ENCODE results near the gene GRHL1. TPM values are rescaled to one million over a fixed set of nuclear protein-coding genes. Genes with fewer than 3 reads are reported as not detected.
A peak's percentile ranks its signal among the peaks of the same experiment; 100 is the strongest.

GRHL1 gene
- total and polyA plus RNA-seq, 2 of the 4 experiments (the other 2 are of a cell fraction): 0.18 to 0.21 TPM

DNA sequence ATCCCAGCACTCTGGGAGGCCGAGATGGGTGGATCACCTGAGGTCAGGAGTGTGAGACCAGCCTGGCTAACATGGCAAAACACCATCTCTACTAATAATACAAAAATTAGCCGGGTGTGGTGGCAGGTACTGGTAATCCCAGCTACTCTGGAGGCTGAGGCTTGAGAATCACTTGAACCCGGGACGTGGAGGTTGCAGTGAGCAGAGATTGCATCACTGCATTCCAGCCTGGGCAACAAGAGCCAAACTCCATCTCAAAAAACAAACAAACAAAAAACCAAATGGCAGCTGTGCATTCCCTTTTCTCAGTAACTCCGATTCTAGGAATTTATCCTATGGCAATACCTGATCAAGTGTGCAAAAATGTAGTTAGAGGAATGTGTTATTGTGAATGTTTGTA, 4.7 kb upstream of the GRHL1 start:
- dilution Hi-C loops (cut with HindIII; ENCODE audit: low sequenced_read_pairs, unreplicated experiment): no loop called here
- H4K5ac ChIP-seq (ENCODE audit: low read depth, low read length): peak overlapping the region; percentile 39; the same call in 1 of the 2 replicates
- ChIA-PET POLR2A (ENCODE audit: unreplicated experiment) (no interaction called here), CTCF (interaction anchor here (1.1 to 1.4 kb wide), 3 partner anchors 37 to 133 kb away, joined by 3 to 6 read pairs (median 3); no protein-coding TSS in a partner anchor)
- peak overlapping the region in 1 of 2 experiments; percentile 8; a peak in 1 of 4 replicates for H4K8ac ChIP-seq (ENCODE audit: low read depth in 2 of 2, low read length in 2 of 2)
- peak overlapping the region; percentile 25; the same call in 1 of the 2 replicates for H3K27ac ChIP-seq (ENCODE audit: insufficient read depth, low read length)
- peaks cover 7% of the 10 kb centered on the region for H3K9me1 ChIP-seq (ENCODE audit: insufficient read depth, low read length)
- no peak overlapping the region for H3K56ac ChIP-seq (ENCODE audit: extremely low read depth, insufficient read depth, low read length)
- BruUV-seq (replicated peaks): no TSS peak
- H3K4me1 ChIP-seq (ENCODE audit: control insufficient read depth, insufficient read depth, low read length): peaks cover 11% of the 10 kb centered on the region
- H2BK15ac ChIP-seq (ENCODE audit: low read depth, low read length): no peak overlapping the region
- in situ Hi-C loops (cut with MboI; ENCODE audit: low sequenced_read_pairs): no loop called here
- H3K9me3 ChIP-seq (ENCODE audit: control insufficient read depth, insufficient read depth, low read length): no peaks in the 10 kb centered on the region
- intact Hi-C loops (cut with micrococcal nuclease): loop anchor here (10.0 kb wide), 1 partner anchor 98 kb away; the partner anchor contains the start of gene KLF11
- no peak overlapping the region for H4K91ac ChIP-seq (ENCODE audit: insufficient read depth, low read depth, low read length)
- H3K79me1 ChIP-seq (ENCODE audit: low read depth in 1 of 2, low read length in 2 of 2): no peaks in the 10 kb centered on the region
- H2BK5ac ChIP-seq (ENCODE audit: low read depth, low read length, poor library complexity, severe bottlenecking): no peak overlapping the region
- no peak overlapping the region for H3K4me3 ChIP-seq (ENCODE audit: insufficient read depth, low read depth, low read length)
- H3K9ac ChIP-seq (ENCODE audit: low read depth, low read length): no peak overlapping the region
- ATAC-seq (ENCODE audit: low read depth) (no peak), DNase-seq (no peak)
- no CpG with 5 or more reads among the region's 5 CpGs for WGBS, 2 experiments (ENCODE audit: extremely low coverage in 2 of 2, insufficient read length in 1 of 2)
- no peaks in the 10 kb centered on the region for H3K36me3 ChIP-seq (ENCODE audit: control insufficient read depth, insufficient read depth, low read length)
- H2BK120ac ChIP-seq (ENCODE audit: low read depth, low read length): peak overlapping the region; percentile 35; the same call in 1 of the 2 replicates
- H4K20me1 ChIP-seq (ENCODE audit: insufficient read depth, low read length): no peaks in the 10 kb centered on the region
- H2AFZ ChIP-seq (replicated peaks; ENCODE audit: low read length, poor library complexity): no peak overlapping the region
- peak overlapping the region; percentile 28; the same call in 1 of the 2 replicates for H3K4ac ChIP-seq (ENCODE audit: low read depth, low read length)
- H3K18ac ChIP-seq (ENCODE audit: low read depth, low read length): peak overlapping the region; percentile 7; the same call in 1 of the 2 replicates
- no peak overlapping the region for H3K14ac ChIP-seq (replicated peaks; ENCODE audit: low read depth, low read length)
- TF ChIP-seq CEBPB (IDR thresholded peaks at IDR 0.05; ENCODE audit: low read depth, low read length): peak; percentile 54
- TF ChIP-seq, protein P1, sequence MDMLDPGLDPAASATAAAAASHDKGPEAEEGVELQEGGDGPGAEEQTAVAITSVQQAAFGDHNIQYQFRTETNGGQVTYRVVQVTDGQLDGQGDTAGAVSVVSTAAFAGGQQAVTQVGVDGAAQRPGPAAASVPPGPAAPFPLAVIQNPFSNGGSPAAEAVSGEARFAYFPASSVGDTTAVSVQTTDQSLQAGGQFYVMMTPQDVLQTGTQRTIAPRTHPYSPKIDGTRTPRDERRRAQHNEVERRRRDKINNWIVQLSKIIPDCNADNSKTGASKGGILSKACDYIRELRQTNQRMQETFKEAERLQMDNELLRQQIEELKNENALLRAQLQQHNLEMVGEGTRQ (IDR thresholded peaks at IDR 0.05; ENCODE audit: low read depth, low read length): no peak
- no peak for TF ChIP-seq FOS (IDR thresholded peaks at IDR 0.05; ENCODE audit: low read depth, low read length)
- H2BK20ac ChIP-seq (ENCODE audit: low read depth, low read length): 0 out of 2 replicates have a peak overlapping the region, but pooled peaks have one; percentile 39
- peaks cover 11% of the 10 kb centered on the region for H3K27me3 ChIP-seq (ENCODE audit: control insufficient read depth, insufficient read depth, low read length)
- H2AK5ac ChIP-seq (ENCODE audit: low read depth, low read length): peak overlapping the region; percentile 44; the same call in 1 of the 2 replicates
- H3K4me2 ChIP-seq (ENCODE audit: low read depth, low read length): 0 out of 2 replicates have a peak overlapping the region, but pooled peaks have one; percentile 10
- H3K23ac ChIP-seq (ENCODE audit: low read depth, low read length): no peak overlapping the region
- no peak overlapping the region for H2AK9ac ChIP-seq (replicated peaks; ENCODE audit: low read depth, low read length, poor library complexity)

Data from IMR-90 (cell line).